Prostate gland (tissue), 2 donors: ENCODE results near the gene ZNF382. TPM values are rescaled to one million over a fixed set of nuclear protein-coding genes. Genes with fewer than 3 reads are reported as not detected.

Experiments
- DNase-seq: peaks from one replicate; pipeline ENCODE4 v3.0.0-alpha.2; 2019; ENCODE audit warnings: low spot score
- H3K27ac ChIP-seq, 2 donors: fragments of 200-600 bp; sonication (generic); 2 replicates each; pipeline ENCODE4 v1.5.1; 2017 to 2019
- H3K27me3 ChIP-seq: fragments of 200-600 bp; sonication (generic); replicated peaks from 2 replicates; pipeline ENCODE4 v1.5.1; 2019; ENCODE audit not compliant: insufficient read depth
- H3K36me3 ChIP-seq, 2 donors: fragments of 200-600 bp; sonication (generic); 1 replicate in 1 of 2; 2 replicates in 1 of 2; pipeline versions ENCODE4 v1.5.1 to v1.8.1; 2017 to 2019
- H3K4me1 ChIP-seq: fragments of 200-600 bp; sonication (generic); replicated peaks from 2 replicates; pipeline ENCODE4 v1.5.1; 2019
- H3K4me3 ChIP-seq, 2 donors: fragments of 200-600 bp; sonication (generic); 2 replicates each; pipeline ENCODE4 v1.5.1; 2017 to 2019
- H3K9me3 ChIP-seq: fragments of 200-600 bp; sonication (generic); 2 replicates; pipeline ENCODE4 v1.5.1; 2017
- POLR2A ChIP-seq: fragments of 450-650 bp; IDR thresholded peaks from one replicate; pipeline ENCODE4 v1.6.1; 2016; ENCODE audit warnings: antibody characterized with exemption, mild to moderate bottlenecking
- POLR2AphosphoS5 ChIP-seq: sonication (generic); formaldehyde crosslinking; IDR thresholded peaks from one replicate; pipeline ENCODE4 v1.6.1; 2017; ENCODE audit warnings: antibody characterized with exemption
- WGBS: methylation state at CpG from one replicate; pipeline ENCODE4 v1.1.5; 2018; 5-methylcytosine and 5-hydroxymethylcytosine counted together
- intact Hi-C: fragments of 100-400 bp; cut with DNase I; formaldehyde crosslinking; loops from one replicate; pipeline ENCODE4 v1.14.2; 2022
- total RNA-seq, 2 donors: library from RNA; depleted of rRNA; stranded (reverse); fragments of >200 nt; gene quantifications; one replicate each; pipeline ENCODE4 v1.1.0, GENCODE V29; 2016
- TF ChIP-seq, protein P1 (sequence below), 4 experiments: fragments of 200-600 bp in 2 of 4; fragments of 450-650 bp in 2 of 4; sonication (generic) in 2 of 4; IDR thresholded peaks; 1 replicate in 3 of 4; 2 replicates in 1 of 4; pipeline ENCODE4 v1.5.1; 2016 to 2019; ENCODE audit warnings: antibody characterized with exemption in 4 of 4, mild to moderate bottlenecking in 2 of 4, moderate library complexity in 2 of 4

ZNF382 gene
- total RNA-seq, 2 donors from 2014 or later: 9.6 to 10.9 TPM

DNA sequence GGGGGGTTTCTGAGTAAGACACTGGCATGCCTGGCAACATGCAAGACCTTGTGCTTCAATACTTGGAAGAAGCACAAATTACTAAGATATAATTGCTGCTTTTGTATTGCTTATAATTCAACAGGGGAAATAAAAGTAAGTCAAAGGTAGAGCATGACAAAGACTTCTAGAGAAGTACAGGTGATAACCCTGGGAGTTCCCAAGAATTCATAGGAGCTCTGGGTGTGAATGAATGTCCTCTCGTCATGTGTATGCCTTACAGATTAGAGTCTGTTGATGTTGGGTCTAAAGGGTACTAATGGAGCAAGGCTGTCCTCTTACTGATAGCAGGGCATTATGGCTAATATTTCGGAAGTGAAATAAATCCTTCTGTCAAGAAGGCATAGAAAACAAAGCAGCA is 69.1 kb downstream of the ZNF382 start:
- no peak for TF ChIP-seq POLR2A
- TF ChIP-seq, protein P1, sequence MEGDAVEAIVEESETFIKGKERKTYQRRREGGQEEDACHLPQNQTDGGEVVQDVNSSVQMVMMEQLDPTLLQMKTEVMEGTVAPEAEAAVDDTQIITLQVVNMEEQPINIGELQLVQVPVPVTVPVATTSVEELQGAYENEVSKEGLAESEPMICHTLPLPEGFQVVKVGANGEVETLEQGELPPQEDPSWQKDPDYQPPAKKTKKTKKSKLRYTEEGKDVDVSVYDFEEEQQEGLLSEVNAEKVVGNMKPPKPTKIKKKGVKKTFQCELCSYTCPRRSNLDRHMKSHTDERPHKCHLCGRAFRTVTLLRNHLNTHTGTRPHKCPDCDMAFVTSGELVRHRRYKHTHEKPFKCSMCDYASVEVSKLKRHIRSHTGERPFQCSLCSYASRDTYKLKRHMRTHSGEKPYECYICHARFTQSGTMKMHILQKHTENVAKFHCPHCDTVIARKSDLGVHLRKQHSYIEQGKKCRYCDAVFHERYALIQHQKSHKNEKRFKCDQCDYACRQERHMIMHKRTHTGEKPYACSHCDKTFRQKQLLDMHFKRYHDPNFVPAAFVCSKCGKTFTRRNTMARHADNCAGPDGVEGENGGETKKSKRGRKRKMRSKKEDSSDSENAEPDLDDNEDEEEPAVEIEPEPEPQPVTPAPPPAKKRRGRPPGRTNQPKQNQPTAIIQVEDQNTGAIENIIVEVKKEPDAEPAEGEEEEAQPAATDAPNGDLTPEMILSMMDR (IDR thresholded peaks at IDR 0.05): no peak

DNA sequence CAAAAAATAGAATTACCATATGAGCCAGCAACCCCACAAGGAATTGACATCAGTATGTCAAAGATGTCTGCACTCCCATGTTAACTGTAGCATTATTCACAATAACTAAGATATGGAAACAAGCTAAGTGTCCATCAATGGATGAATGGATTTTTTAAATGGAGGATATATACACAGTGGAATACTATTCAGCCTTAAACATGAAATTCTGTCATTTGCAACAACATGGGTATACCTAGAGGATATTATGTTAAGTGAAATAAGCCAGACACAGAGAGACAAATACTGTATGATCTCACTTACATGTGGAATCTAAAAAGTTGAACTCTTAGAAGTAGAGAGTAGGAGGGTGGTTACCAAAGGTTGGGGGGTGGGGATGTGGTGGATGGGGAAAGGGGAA is 74.3 kb downstream of the ZNF382 start:
- intact Hi-C loops: no loop called here
- Histone ChIP-seq H3K4me3 (no peak overlapping the region), H3K4me1 (no peaks in the 10 kb centered on the region), H3K27me3 (no peaks in the 10 kb centered on the region), H3K36me3 (no peaks in the 10 kb centered on the region), H3K9me3 (no peaks in the 10 kb centered on the region), H3K27ac (no peak overlapping the region)
- no peak for DNase-seq
- no peak for TF ChIP-seq POLR2A
- TF ChIP-seq POLR2AphosphoS5: no peak
- TF ChIP-seq, protein P1 (IDR thresholded peaks at IDR 0.05): no peak

More for the DNA sequence above, 69.1 kb downstream of the ZNF382 start:
- intact Hi-C loops: no loop called here
- Histone ChIP-seq H3K27ac (no peak overlapping the region), H3K9me3 (no peaks in the 10 kb centered on the region), H3K4me1 (no peaks in the 10 kb centered on the region), H3K27me3 (no peaks in the 10 kb centered on the region), H3K4me3 (no peak overlapping the region), H3K36me3 (no peaks in the 10 kb centered on the region)
- no peak for DNase-seq
- 97% methylated on average over 2 of the region's 2 CpGs for WGBS

Other genes starting within 250 kb of the ZNF382 start
- 1 to 10 TPM; 5.2 to 7.2 TPM for gene ZFP14, start 226.1 kb upstream of the ZNF382 start, total RNA-seq
- 1 to 10 TPM; 4.3 to 6.3 TPM for gene ZFP82, start 186.7 kb upstream of the ZNF382 start, total RNA-seq
- 10 to 100 TPM in 1 of 2 donors, 1 to 10 TPM in 1; 9.6 to 20.7 TPM for gene ZNF566, start 115.8 kb upstream of the ZNF382 start, total RNA-seq
- 10 to 100 TPM in 1 of 2 donors, 1 to 10 TPM in 1; 6.2 to 11.9 TPM for gene ZNF260, start 77.0 kb upstream of the ZNF382 start, total RNA-seq
- gene ZNF529, start 32.0 kb upstream of the ZNF382 start, total RNA-seq: 10 to 100 TPM in 1 of 2 donors, 1 to 10 TPM in 1; 8.4 to 13.5 TPM
- 10 to 100 TPM in 1 of 2 donors, 1 to 10 TPM in 1; 8.3 to 10.3 TPM for gene ZNF461, start 61.5 kb downstream of the ZNF382 start, total RNA-seq
- 10 to 100 TPM; 10.4 to 10.9 TPM for gene ZNF567, start 82.3 kb downstream of the ZNF382 start, total RNA-seq
- 1 to 10 TPM; 2.4 to 10.0 TPM for gene ZNF850, start 167.5 kb downstream of the ZNF382 start, total RNA-seq
- 10 to 100 TPM in 1 of 2 donors, 1 to 10 TPM in 1; 5.5 to 13.3 TPM for gene ZNF790, start 233.1 kb downstream of the ZNF382 start, total RNA-seq
- 10 to 100 TPM in 1 of 2 donors, 1 to 10 TPM in 1; 4.1 to 12.6 TPM for gene ZNF345, start 245.6 kb downstream of the ZNF382 start, total RNA-seq